Activated CD4-positive, alpha-beta memory T cell treated with anti-CD3 and anti-CD28 coated beads, Interleukin-2, amount 10 ng/mL, durations not matched to agents 7 days and 5 days (primary cell): ENCODE results near the gene CAMK1G. TPM values are rescaled to one million over a fixed set of nuclear protein-coding genes. Genes with fewer than 3 reads are reported as not detected.

Experiments
- CTCF ChIA-PET: fragments of 350-600 bp; sonication (Branson Sonifier 250); formaldehyde crosslinking; loops from one replicate; lab custom pipeline; 2021; ENCODE audit warnings: antibody characterized with exemption, inconsistent platforms; lab: Charles Lee
- POLR2A ChIA-PET: fragments of 350-600 bp; sonication (Branson Sonifier 250); formaldehyde crosslinking; loops from one replicate; lab custom pipeline; 2021; ENCODE audit warnings: antibody characterized with exemption; lab: Charles Lee
- DNase-seq: peaks from one replicate; pipeline ENCODE4 v3.0.0-alpha.2; 2020
- H3K27ac Mint-ChIP-seq: one replicate; pipeline ENCODE4 v1.8.0; 2021; ENCODE audit warnings: mild to moderate bottlenecking, mixed read lengths
- H3K27me3 Mint-ChIP-seq: one replicate; pipeline ENCODE4 v1.8.0; 2021; ENCODE audit warnings: mixed read lengths
- H3K36me3 Mint-ChIP-seq: one replicate; pipeline ENCODE4 v1.8.0; 2021; ENCODE audit warnings: low read depth, mixed read lengths
- H3K4me1 Mint-ChIP-seq: one replicate; pipeline ENCODE4 v1.8.0; 2021; ENCODE audit warnings: mixed read lengths
- H3K4me3 Mint-ChIP-seq: one replicate; pipeline ENCODE4 v1.8.0; 2021; ENCODE audit warnings: mild to moderate bottlenecking, mixed read lengths
- H3K9me3 Mint-ChIP-seq: one replicate; pipeline ENCODE4 v1.8.0; 2021; ENCODE audit warnings: mixed read lengths
- total RNA-seq, 2 experiments: library from RNA; stranded (reverse); gene quantifications; one replicate each; pipeline ENCODE4 v1.2.3, GENCODE V29; 2021

The CAMK1G gene
- total RNA-seq, 2 experiments from 2014 or later: not detected

GRCh38 chr1:209552406-209553264 lies 30.9 kb upstream of the CAMK1G start:
- ChIA-PET CTCF (no interaction called here), POLR2A (no interaction called here)
- no peak overlapping the region for H3K4me3 Mint-ChIP-seq
- H3K9me3 Mint-ChIP-seq: no peaks in the 10 kb centered on the region
- H3K27ac Mint-ChIP-seq: no peak overlapping the region
- peaks cover 21% of the 10 kb centered on the region for H3K27me3 Mint-ChIP-seq
- no peak for DNase-seq
- no peaks in the 10 kb centered on the region for H3K36me3 Mint-ChIP-seq
- no peaks in the 10 kb centered on the region for H3K4me1 Mint-ChIP-seq

GRCh38 chr1:209554761-209555611 lies 28.5 kb upstream of the CAMK1G start:
- no peaks in the 10 kb centered on the region for H3K36me3 Mint-ChIP-seq
- POLR2A ChIA-PET: no interaction called here
- peaks cover 18% of the 10 kb centered on the region for H3K27me3 Mint-ChIP-seq
- H3K4me1 Mint-ChIP-seq: no peaks in the 10 kb centered on the region
- no peak for DNase-seq
- no peaks in the 10 kb centered on the region for H3K9me3 Mint-ChIP-seq
- H3K27ac Mint-ChIP-seq: no peak overlapping the region
- no peak overlapping the region for H3K4me3 Mint-ChIP-seq
- CTCF ChIA-PET: interaction anchor here (1.2 kb wide), 2 partner anchors 10 to 11 kb away, joined by 3 to 5 read pairs; no protein-coding TSS in a partner anchor

GRCh38 chr1:209556162-209556690 lies 27.3 kb upstream of the CAMK1G start:
- ChIA-PET CTCF (no interaction called here), POLR2A (no interaction called here)
- DNase-seq: no peak
- Mint-ChIP-seq H3K4me3 (no peak overlapping the region), H3K36me3 (no peaks in the 10 kb centered on the region), H3K27ac (no peak overlapping the region), H3K4me1 (no peaks in the 10 kb centered on the region), H3K9me3 (no peaks in the 10 kb centered on the region), H3K27me3 (peaks cover 17% of the 10 kb centered on the region)

GRCh38 chr1:209557221-209557620 lies 26.3 kb upstream of the CAMK1G start:
- Mint-ChIP-seq H3K27ac (no peak overlapping the region), H3K9me3 (no peaks in the 10 kb centered on the region), H3K27me3 (peaks cover 13% of the 10 kb centered on the region), H3K4me3 (no peak overlapping the region), H3K36me3 (no peaks in the 10 kb centered on the region), H3K4me1 (no peaks in the 10 kb centered on the region)
- CTCF ChIA-PET: interaction anchor here (0.7 kb wide), 1 partner anchor 1530 kb away, joined by 3 read pairs; no protein-coding TSS in a partner anchor
- POLR2A ChIA-PET: no interaction called here
- DNase-seq: no peak

- H3K36me3 Mint-ChIP-seq: no peaks in the 10 kb centered on the region
- H3K27me3 Mint-ChIP-seq: peaks cover 11% of the 10 kb centered on the region
- ChIA-PET POLR2A (no interaction called here), CTCF (interaction anchor here (2.4 kb wide), 1 partner anchor 9 kb away, joined by 8 read pairs; no protein-coding TSS in a partner anchor)
- DNase-seq: no peak
- H3K4me1 Mint-ChIP-seq: no peaks in the 10 kb centered on the region
- H3K27ac Mint-ChIP-seq: no peak overlapping the region
- H3K4me3 Mint-ChIP-seq: no peak overlapping the region
- no peaks in the 10 kb centered on the region for H3K9me3 Mint-ChIP-seq
These were observed 23.0 kb upstream of the CAMK1G start for GRCh38 chr1:209560529-209560928.

- H3K27ac Mint-ChIP-seq: no peak overlapping the region
- ChIA-PET POLR2A (no interaction called here), CTCF (interaction anchor here (0.6 to 2.4 kb wide), 3 partner anchors 9 to 1506 kb away, joined by 3 to 8 read pairs (median 3); no protein-coding TSS in a partner anchor)
- H3K4me3 Mint-ChIP-seq: no peak overlapping the region
- H3K36me3 Mint-ChIP-seq: no peaks in the 10 kb centered on the region
- no peaks in the 10 kb centered on the region for H3K4me1 Mint-ChIP-seq
- H3K9me3 Mint-ChIP-seq: no peaks in the 10 kb centered on the region
- DNase-seq: no peak
- peaks cover 11% of the 10 kb centered on the region for H3K27me3 Mint-ChIP-seq
These were observed 22.6 kb upstream of the CAMK1G start for GRCh38 chr1:209560952-209561351.

- ChIA-PET POLR2A (no interaction called here), CTCF (interaction anchor here (0.6 to 2.4 kb wide), 3 partner anchors 8 to 1507 kb away, joined by 3 to 8 read pairs (median 3); no protein-coding TSS in a partner anchor)
- Mint-ChIP-seq H3K9me3 (no peaks in the 10 kb centered on the region), H3K36me3 (no peaks in the 10 kb centered on the region), H3K27me3 (peaks cover 9% of the 10 kb centered on the region), H3K27ac (no peak overlapping the region), H3K4me1 (no peaks in the 10 kb centered on the region), H3K4me3 (no peak overlapping the region)
- DNase-seq: no peak
These were observed 22.0 kb upstream of the CAMK1G start for GRCh38 chr1:209561532-209561931.

GRCh38 chr1:209564849-209565248 lies 18.7 kb upstream of the CAMK1G start:
- Mint-ChIP-seq H3K4me3 (no peak overlapping the region), H3K27me3 (peaks cover 12% of the 10 kb centered on the region), H3K36me3 (no peaks in the 10 kb centered on the region), H3K4me1 (peaks cover 6% of the 10 kb centered on the region), H3K9me3 (no peaks in the 10 kb centered on the region), H3K27ac (no peak overlapping the region)
- POLR2A ChIA-PET: interaction anchor here (0.6 kb wide), 1 partner anchor 20 kb away, joined by 3 read pairs; no protein-coding TSS in a partner anchor
- DNase-seq: no peak
- CTCF ChIA-PET: interaction anchor here (0.9 to 4.0 kb wide), 6 partner anchors 11 to 184 kb away, joined by 3 to 33 read pairs (median 6); partner anchors contain the start of gene HSD11B1

GRCh38 chr1:209565759-209566678 lies 17.5 kb upstream of the CAMK1G start:
- ChIA-PET CTCF (interaction anchor here (0.5 to 4.0 kb wide), 37 partner anchors 10 to 364 kb away, joined by 3 to 33 read pairs (median 4); partner anchors contain the start of gene HSD11B1), POLR2A (no interaction called here)
- H3K27me3 Mint-ChIP-seq: peaks cover 21% of the 10 kb centered on the region

GRCh38 chr1:209567698-209568175 lies 15.8 kb upstream of the CAMK1G start:
- CTCF ChIA-PET: interaction anchor here (0.6 to 4.0 kb wide), 20 partner anchors 8 to 366 kb away, joined by 3 to 39 read pairs (median 4); partner anchors contain the start of genes HSD11B1 and TRAF3IP3
- Mint-ChIP-seq H3K9me3 (no peaks in the 10 kb centered on the region), H3K27me3 (peaks cover 32% of the 10 kb centered on the region), H3K4me1 (peaks cover 9% of the 10 kb centered on the region), H3K36me3 (no peaks in the 10 kb centered on the region), H3K4me3 (no peak overlapping the region), H3K27ac (no peak overlapping the region)
- POLR2A ChIA-PET: no interaction called here
- DNase-seq: no peak

More at GRCh38 chr1:209565759-209566678, 17.5 kb upstream of the CAMK1G start:
- DNase-seq: peak; percentile 79
- no peak overlapping the region for H3K4me3 Mint-ChIP-seq
- H3K27ac Mint-ChIP-seq: no peak overlapping the region
- no peaks in the 10 kb centered on the region for H3K9me3 Mint-ChIP-seq
- H3K36me3 Mint-ChIP-seq: no peaks in the 10 kb centered on the region
- H3K4me1 Mint-ChIP-seq: peaks cover 9% of the 10 kb centered on the region

- no peaks in the 10 kb centered on the region for H3K36me3 Mint-ChIP-seq
- H3K4me3 Mint-ChIP-seq: peak overlapping the region; percentile 7
- ChIA-PET CTCF (interaction anchor here (0.6 to 3.2 kb wide), 35 partner anchors 9 to 258 kb away, joined by 3 to 39 read pairs (median 5); partner anchors contain the start of genes CAMK1G and UTP25), POLR2A (interaction anchor here (0.6 to 1.0 kb wide), 3 partner anchors 140 to 196 kb away, joined by 3 to 4 read pairs (median 3); no protein-coding TSS in a partner anchor)
- H3K27me3 Mint-ChIP-seq: peaks cover 37% of the 10 kb centered on the region
- no peak overlapping the region for H3K27ac Mint-ChIP-seq
- DNase-seq: peak; percentile 77
- H3K4me1 Mint-ChIP-seq: peaks cover 9% of the 10 kb centered on the region
- H3K9me3 Mint-ChIP-seq: no peaks in the 10 kb centered on the region
These were observed 13.9 kb upstream of the CAMK1G start for GRCh38 chr1:209569455-209570207.
